T-helper 1 cell treated with Interleukin-12 subunit alpha and Interleukin-12 subunit beta and Interleukin-4 antibody, amounts not matched to agents 30 μg/mL and 1 μg/mL, for 36 hours (primary cell): ENCODE measurements around the gene RTEL1.
A peak's percentile ranks its signal among the peaks of the same experiment; 100 is the strongest.

ENCODE experiments used
- H3K27ac Mint-ChIP-seq: one replicate; pipeline ENCODE4 v1.8.0; 2021; ENCODE audit warnings: mild to moderate bottlenecking, mixed read lengths
- H3K27me3 Mint-ChIP-seq: one replicate; pipeline ENCODE4 v1.8.0; 2021; ENCODE audit warnings: low read depth, mixed read lengths
- H3K36me3 Mint-ChIP-seq: one replicate; pipeline ENCODE4 v1.8.0; 2021; ENCODE audit warnings: low read depth, mixed read lengths
- H3K4me1 Mint-ChIP-seq: one replicate; pipeline ENCODE4 v1.8.0; 2021; ENCODE audit warnings: low read depth, mixed read lengths
- H3K4me3 Mint-ChIP-seq: one replicate; pipeline ENCODE4 v1.8.0; 2021; ENCODE audit warnings: mild to moderate bottlenecking, moderate library complexity, mixed read lengths
- H3K9me3 Mint-ChIP-seq: one replicate; pipeline ENCODE4 v1.8.0; 2021; ENCODE audit warnings: mixed read lengths

RTEL1 gene

GRCh38 chr20:63698739-63699465, 40.8 kb downstream of the RTEL1 start:
- Mint-ChIP-seq H3K4me3 (no peak overlapping the region), H3K4me1 (no peaks in the 10 kb centered on the region), H3K27ac (no peak overlapping the region), H3K27me3 (no peaks in the 10 kb centered on the region), H3K9me3 (no peaks in the 10 kb centered on the region), H3K36me3 (peaks cover under 1% of the 10 kb centered on the region)

GRCh38 chr20:63699466-63700198, 41.5 kb downstream of the RTEL1 start:
- Mint-ChIP-seq H3K4me1 (no peaks in the 10 kb centered on the region), H3K36me3 (peaks cover 3% of the 10 kb centered on the region), H3K4me3 (no peak overlapping the region), H3K9me3 (no peaks in the 10 kb centered on the region), H3K27ac (no peak overlapping the region), H3K27me3 (no peaks in the 10 kb centered on the region)

GRCh38 chr20:63700199-63701050, 42.3 kb downstream of the RTEL1 start:
- H3K4me3 Mint-ChIP-seq: no peak overlapping the region
- no peaks in the 10 kb centered on the region for H3K9me3 Mint-ChIP-seq
- peaks cover 10% of the 10 kb centered on the region for H3K36me3 Mint-ChIP-seq
- H3K27me3 Mint-ChIP-seq: no peaks in the 10 kb centered on the region
- H3K27ac Mint-ChIP-seq: no peak overlapping the region
- peaks cover 3% of the 10 kb centered on the region for H3K4me1 Mint-ChIP-seq

GRCh38 chr20:63701051-63701328, 42.9 kb downstream of the RTEL1 start:
- H3K27ac Mint-ChIP-seq: no peak overlapping the region
- peaks cover 12% of the 10 kb centered on the region for H3K36me3 Mint-ChIP-seq
- H3K27me3 Mint-ChIP-seq: no peaks in the 10 kb centered on the region
- H3K4me3 Mint-ChIP-seq: no peak overlapping the region
- no peaks in the 10 kb centered on the region for H3K9me3 Mint-ChIP-seq
- peaks cover 3% of the 10 kb centered on the region for H3K4me1 Mint-ChIP-seq

- Mint-ChIP-seq H3K9me3 (no peaks in the 10 kb centered on the region), H3K27me3 (no peaks in the 10 kb centered on the region), H3K27ac (no peak overlapping the region), H3K4me3 (no peak overlapping the region), H3K36me3 (peaks cover 15% of the 10 kb centered on the region), H3K4me1 (peaks cover 6% of the 10 kb centered on the region)
Measured at GRCh38 chr20:63701329-63702035, 43.4 kb downstream of the RTEL1 start.

GRCh38 chr20:63702036-63702665, 44.0 kb downstream of the RTEL1 start:
- H3K27ac Mint-ChIP-seq: no peak overlapping the region
- peaks cover 20% of the 10 kb centered on the region for H3K36me3 Mint-ChIP-seq
- peaks cover 10% of the 10 kb centered on the region for H3K4me1 Mint-ChIP-seq
- no peak overlapping the region for H3K4me3 Mint-ChIP-seq
- H3K9me3 Mint-ChIP-seq: no peaks in the 10 kb centered on the region
- H3K27me3 Mint-ChIP-seq: no peaks in the 10 kb centered on the region

GRCh38 chr20:63702751-63703470, 44.8 kb downstream of the RTEL1 start:
- H3K4me1 Mint-ChIP-seq: peaks cover 10% of the 10 kb centered on the region
- no peaks in the 10 kb centered on the region for H3K9me3 Mint-ChIP-seq
- peaks cover 20% of the 10 kb centered on the region for H3K36me3 Mint-ChIP-seq
- no peak overlapping the region for H3K4me3 Mint-ChIP-seq
- no peak overlapping the region for H3K27ac Mint-ChIP-seq
- H3K27me3 Mint-ChIP-seq: no peaks in the 10 kb centered on the region

- no peaks in the 10 kb centered on the region for H3K27me3 Mint-ChIP-seq
- H3K9me3 Mint-ChIP-seq: no peaks in the 10 kb centered on the region
- H3K36me3 Mint-ChIP-seq: peaks cover 21% of the 10 kb centered on the region
- peaks cover 10% of the 10 kb centered on the region for H3K4me1 Mint-ChIP-seq
- no peak overlapping the region for H3K27ac Mint-ChIP-seq
- no peak overlapping the region for H3K4me3 Mint-ChIP-seq
Measured at GRCh38 chr20:63703471-63703975, 45.4 kb downstream of the RTEL1 start.

- H3K4me1 Mint-ChIP-seq: peaks cover 14% of the 10 kb centered on the region
- no peak overlapping the region for H3K27ac Mint-ChIP-seq
- H3K9me3 Mint-ChIP-seq: no peaks in the 10 kb centered on the region
- peaks cover 24% of the 10 kb centered on the region for H3K36me3 Mint-ChIP-seq
- H3K4me3 Mint-ChIP-seq: no peak overlapping the region
- H3K27me3 Mint-ChIP-seq: no peaks in the 10 kb centered on the region
Measured at GRCh38 chr20:63703976-63704748, 46.0 kb downstream of the RTEL1 start.

GRCh38 chr20:63704749-63705117, 46.6 kb downstream of the RTEL1 start:
- H3K27ac Mint-ChIP-seq: peak overlapping the region; percentile 26
- H3K4me1 Mint-ChIP-seq: peaks cover 18% of the 10 kb centered on the region
- H3K9me3 Mint-ChIP-seq: no peaks in the 10 kb centered on the region
- H3K27me3 Mint-ChIP-seq: no peaks in the 10 kb centered on the region
- peaks cover 24% of the 10 kb centered on the region for H3K36me3 Mint-ChIP-seq
- H3K4me3 Mint-ChIP-seq: no peak overlapping the region

GRCh38 chr20:63705232-63706026, 47.3 kb downstream of the RTEL1 start:
- Mint-ChIP-seq H3K9me3 (no peaks in the 10 kb centered on the region), H3K4me3 (no peak overlapping the region), H3K4me1 (peaks cover 22% of the 10 kb centered on the region), H3K27me3 (no peaks in the 10 kb centered on the region), H3K36me3 (peaks cover 26% of the 10 kb centered on the region), H3K27ac (no peak overlapping the region)

GRCh38 chr20:63706027-63706695, 48.0 kb downstream of the RTEL1 start:
- Mint-ChIP-seq H3K9me3 (no peaks in the 10 kb centered on the region), H3K27me3 (no peaks in the 10 kb centered on the region), H3K27ac (peak overlapping the region; percentile 81), H3K36me3 (peaks cover 33% of the 10 kb centered on the region), H3K4me1 (peaks cover 29% of the 10 kb centered on the region), H3K4me3 (peak overlapping the region; percentile 87)
